ENCODE data around the gene POLN.

DNA sequence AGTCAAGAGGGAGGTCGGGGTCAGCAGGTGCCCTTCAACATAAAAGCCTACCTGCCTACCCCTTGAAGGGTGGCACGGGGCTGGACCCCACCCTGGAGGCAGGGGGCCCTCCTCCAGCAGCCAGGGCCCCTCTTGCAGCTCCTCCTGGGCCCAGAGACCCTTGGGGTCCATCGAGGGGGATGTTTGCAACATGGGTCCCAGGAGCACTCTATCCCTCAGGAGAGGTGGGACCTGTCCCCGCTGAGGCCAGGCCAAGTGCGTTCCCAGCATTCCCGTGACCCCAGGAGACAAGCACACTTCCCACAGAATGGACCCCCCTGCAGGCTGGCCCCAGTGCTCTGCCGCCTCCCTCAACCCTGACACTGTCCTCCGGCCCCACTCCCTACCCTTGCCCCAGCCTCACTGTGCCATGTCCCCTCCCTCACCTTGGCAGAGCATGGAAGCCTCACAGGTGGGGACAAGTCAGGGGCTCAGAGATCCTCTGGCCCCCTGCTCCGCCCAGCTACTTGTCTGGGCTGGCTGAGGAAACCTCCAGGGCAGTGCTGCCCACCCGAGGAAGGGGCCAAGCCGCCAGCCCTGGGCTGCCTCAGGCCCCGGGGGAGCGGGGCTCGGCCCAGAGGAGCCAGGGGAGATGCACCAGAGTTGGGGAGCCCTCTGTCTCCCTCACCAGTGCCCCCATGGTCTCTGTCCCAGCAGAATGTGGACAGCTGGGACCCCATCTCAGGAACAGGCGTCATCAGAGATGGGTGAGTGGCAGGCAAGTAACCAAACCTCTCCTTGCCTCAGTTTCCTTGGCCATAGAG lies 17.8 kb upstream of the POLN start:
- TF ChIP-seq, protein P1, sequence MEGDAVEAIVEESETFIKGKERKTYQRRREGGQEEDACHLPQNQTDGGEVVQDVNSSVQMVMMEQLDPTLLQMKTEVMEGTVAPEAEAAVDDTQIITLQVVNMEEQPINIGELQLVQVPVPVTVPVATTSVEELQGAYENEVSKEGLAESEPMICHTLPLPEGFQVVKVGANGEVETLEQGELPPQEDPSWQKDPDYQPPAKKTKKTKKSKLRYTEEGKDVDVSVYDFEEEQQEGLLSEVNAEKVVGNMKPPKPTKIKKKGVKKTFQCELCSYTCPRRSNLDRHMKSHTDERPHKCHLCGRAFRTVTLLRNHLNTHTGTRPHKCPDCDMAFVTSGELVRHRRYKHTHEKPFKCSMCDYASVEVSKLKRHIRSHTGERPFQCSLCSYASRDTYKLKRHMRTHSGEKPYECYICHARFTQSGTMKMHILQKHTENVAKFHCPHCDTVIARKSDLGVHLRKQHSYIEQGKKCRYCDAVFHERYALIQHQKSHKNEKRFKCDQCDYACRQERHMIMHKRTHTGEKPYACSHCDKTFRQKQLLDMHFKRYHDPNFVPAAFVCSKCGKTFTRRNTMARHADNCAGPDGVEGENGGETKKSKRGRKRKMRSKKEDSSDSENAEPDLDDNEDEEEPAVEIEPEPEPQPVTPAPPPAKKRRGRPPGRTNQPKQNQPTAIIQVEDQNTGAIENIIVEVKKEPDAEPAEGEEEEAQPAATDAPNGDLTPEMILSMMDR (IDR thresholded peaks at IDR 0.05; ENCODE audit: low read depth, low read length) = no peak
- TF ChIP-seq POLR2A (IDR thresholded peaks at IDR 0.05; ENCODE audit: extremely low read depth, insufficient read length) = no peak
- TF ChIP-seq MYC (IDR thresholded peaks at IDR 0.05; ENCODE audit: low read depth, low read length) = no peak
